Fibroblast of skin of right biceps (primary cell): Measurements from ENCODE around the gene NBEA.
A peak's percentile ranks its signal among the peaks of the same experiment; 100 is the strongest.
"Not testable (repeated sequence)": the region's sequence is repeated elsewhere in the genome, so short reads cannot be mapped to it uniquely, and the experiment has no call there.

Experiments used
- DNase-seq: peaks from one replicate; pipeline ENCODE4 v3.0.0-alpha.2; 2013

NBEA gene

GRCh38 chr13:35093356-35093755 lies 151.3 kb downstream of the NBEA start:
- no peak for DNase-seq

DNA sequence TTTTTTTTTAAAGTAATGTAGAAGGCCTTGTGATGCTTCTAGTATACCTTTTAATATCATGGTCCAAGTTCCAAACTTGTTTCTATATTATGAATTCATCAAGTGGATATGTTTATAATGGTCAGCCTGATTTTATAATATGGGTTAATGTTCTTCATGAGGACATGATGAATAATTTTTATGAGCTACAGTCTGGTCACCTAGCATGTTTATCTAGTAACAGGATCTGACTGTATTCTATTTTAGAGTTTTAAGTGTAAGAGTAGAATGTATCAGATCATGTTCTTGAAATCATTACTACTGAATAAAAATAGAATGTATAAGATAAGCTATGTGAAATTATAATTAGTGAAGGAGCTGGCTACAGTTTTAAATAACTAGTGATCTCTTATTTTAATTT lies 164.7 kb downstream of the NBEA start:
- not testable (repeated sequence) for DNase-seq

DNA sequence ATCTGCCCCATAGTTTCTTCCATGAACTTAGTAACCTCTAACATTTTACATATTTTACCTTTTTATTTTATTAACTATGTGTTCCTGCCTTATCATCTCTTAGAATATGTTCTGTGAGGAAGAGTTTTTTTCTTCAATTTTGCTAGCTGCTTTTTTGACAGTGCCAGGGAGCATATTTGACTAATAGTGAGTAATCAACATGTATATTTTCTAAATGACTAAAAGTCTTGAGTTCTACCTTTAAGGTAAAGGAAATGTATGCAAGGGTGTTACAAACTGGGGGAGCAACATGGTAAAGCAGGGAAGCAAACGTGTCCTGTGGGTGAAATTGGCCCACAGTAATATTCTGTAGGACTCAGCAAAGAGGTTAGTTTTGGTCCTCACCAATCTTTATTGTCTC lies 165.5 kb downstream of the NBEA start:
- DNase-seq: no peak

GRCh38 chr13:35113612-35114011 lies 171.5 kb downstream of the NBEA start:
- not testable (repeated sequence) for DNase-seq

- DNase-seq: no peak
Observed at GRCh38 chr13:35127466-35127865, 185.4 kb downstream of the NBEA start.

- no peak for DNase-seq
Observed at GRCh38 chr13:35129500-35129899, 187.4 kb downstream of the NBEA start.

DNA sequence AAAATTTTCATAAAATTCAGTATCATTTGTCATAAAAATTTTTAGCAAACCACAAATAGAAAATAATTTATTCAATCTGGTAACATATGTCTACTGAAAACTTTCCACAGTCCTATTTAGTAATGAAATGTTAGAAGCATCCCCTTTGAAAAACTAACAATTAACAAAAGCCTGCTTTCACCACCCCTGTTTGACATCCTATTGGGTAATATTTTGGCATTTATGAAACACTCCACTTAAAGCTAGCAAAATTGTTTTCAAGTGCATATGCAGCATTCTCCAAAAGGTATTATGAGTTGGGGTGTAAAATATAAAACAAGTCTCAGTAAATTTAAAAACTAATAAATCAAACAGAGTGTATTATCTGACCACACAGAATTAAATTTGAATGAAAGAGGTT lies 189.4 kb downstream of the NBEA start:
- DNase-seq: no peak

DNA sequence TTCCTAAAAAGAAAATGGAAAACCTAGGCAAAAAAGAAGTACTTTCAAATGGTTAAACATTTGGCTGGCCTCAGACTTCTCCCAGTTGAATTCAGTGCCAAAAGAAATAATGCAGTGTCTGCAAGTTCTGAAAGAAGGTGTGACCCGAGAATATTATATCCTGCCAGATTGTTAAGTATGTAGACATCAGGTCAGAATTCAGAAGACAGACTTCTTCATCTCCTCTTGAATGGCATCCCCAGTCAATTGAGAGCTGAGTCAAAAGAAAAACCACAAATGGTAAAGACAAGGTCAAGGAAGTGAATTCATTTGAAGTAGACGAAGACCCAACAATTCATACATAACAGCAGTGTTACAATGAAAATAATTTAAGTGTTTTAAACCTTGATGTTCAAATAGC lies 194.5 kb downstream of the NBEA start:
- DNase-seq: no peak

DNA sequence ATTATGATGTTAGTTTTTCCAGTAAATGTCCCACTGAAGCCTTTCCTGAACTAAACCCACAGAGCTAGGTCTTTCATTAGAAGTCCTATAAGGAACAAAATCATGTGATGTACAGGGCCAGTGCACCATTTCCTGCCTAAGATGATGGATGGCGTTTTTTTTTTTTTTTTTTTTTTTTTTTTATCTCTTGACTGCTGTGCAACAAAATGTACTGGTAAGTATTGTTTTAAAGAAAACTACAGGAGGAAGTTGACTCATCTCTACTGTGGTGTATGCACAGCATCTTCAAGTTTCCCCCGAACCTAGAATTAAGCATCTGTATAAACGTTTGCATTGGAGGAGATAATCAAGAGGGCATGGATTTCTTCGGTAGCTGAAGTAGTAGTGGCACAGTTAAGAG lies 197.5 kb downstream of the NBEA start:
- peak; percentile 48 for DNase-seq

GRCh38 chr13:35140321-35140720 lies 198.3 kb downstream of the NBEA start:
- no peak for DNase-seq

GRCh38 chr13:35140831-35141230 lies 198.8 kb downstream of the NBEA start:
- no peak for DNase-seq

DNA sequence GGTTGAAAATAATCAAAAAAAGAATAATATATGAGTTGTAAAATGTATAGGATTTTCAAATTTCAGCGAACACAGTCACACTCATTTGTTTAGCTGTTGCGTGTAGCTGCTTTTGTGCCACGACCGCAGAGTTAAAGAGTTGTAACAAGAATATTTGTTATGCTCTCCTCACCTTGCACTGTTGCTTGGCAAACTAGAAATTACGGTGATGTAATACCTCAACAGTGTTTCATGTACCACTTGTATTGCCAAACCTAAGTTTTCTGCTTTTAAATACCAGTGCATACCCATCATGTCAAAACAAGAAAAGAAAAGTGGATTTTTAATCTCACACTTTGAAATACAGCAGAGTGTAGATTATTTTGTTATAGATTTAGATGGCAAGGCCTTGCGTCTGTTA lies 201.1 kb downstream of the NBEA start:
- no peak for DNase-seq

DNA sequence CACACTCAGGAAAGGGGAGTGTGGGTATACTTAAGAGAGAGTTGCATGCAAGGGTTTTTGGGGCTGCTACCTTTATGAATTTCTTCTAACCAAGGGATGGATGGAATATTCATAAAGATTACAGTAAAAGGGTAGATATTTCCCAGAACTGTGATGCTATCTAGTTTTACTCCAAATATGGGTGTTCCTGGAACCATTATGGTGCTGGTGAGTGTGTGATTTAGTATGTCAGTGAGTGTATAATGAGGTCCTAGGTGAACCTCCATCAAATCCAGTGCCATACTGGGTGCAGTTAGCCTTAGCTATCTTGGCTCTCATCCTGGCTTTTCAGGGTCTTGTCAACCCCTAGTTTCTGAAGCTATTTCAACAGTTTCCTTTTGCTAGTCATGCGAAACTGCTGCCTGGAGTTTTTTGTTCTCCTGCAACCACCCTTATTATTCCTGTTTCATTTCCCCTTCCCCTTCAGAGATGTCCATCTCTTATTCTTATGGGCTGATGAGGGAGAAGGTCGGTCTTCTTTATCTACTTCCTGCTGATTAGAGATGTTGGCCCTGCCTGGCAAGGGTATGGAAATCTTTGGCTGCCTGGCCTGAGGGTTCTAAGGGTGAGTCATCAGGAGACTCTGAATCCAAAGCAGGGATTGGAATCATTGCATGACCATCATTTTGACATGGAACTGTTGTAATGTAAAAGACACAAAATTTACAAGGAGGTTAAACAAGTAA lies 202.3 kb downstream of the NBEA start:
- DNase-seq: no peak

GRCh38 chr13:35146686-35147085 lies 204.6 kb downstream of the NBEA start:
- no peak for DNase-seq

GRCh38 chr13:35157143-35157755 lies 215.2 kb downstream of the NBEA start:
- DNase-seq: peak; percentile 51

DNA sequence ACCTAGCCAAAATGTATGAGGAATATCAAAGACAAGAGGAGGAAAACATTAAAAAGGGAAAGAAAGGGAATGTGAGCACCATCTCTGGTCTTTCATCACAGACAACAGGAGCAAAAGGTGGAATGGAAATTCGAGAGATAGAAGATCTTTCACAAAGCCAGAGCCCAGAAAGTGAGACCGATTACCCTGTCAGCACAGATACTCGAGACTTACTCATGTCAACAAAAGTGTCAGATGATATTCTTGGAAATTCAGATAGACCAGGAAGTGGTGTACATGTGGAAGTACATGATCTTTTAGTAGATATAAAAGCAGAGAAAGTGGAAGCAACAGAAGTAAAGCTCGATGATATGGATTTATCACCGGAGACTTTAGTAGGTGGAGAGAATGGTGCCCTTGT lies 217.0 kb downstream of the NBEA start:
- DNase-seq: no peak

GRCh38 chr13:35160896-35161295 lies 218.8 kb downstream of the NBEA start:
- DNase-seq: no peak

- no peak for DNase-seq
Observed at GRCh38 chr13:35162420-35162819, 220.3 kb downstream of the NBEA start.

GRCh38 chr13:35163674-35164073 lies 221.6 kb downstream of the NBEA start:
- no peak for DNase-seq

DNA sequence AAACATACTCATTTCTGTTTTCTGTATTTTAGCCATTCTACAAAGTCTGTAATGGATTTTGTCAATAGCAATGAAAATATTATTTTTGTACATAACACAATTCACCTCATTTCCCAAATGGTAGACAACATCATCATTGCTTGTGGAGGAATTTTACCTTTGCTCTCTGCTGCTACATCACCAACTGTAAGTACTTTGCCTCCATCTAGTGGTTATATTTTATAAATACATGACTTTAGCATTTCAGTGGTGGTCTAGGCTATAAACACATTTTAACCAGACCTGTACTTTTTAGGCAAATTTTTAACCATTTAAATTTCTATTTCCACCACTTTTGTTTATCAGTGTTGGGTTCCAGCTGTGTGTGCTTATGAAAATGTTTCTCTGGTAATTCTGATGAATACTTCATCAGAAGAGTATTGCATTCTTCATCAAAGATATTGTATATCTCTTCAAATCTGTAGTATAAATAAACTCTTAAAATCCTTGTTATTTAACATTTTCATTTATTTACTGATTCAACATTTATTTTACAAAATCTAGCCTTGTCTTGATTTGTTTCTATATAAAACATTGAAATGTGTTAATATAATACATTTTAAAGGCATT lies 222.4 kb downstream of the NBEA start:
- DNase-seq: peak; percentile 25

DNA sequence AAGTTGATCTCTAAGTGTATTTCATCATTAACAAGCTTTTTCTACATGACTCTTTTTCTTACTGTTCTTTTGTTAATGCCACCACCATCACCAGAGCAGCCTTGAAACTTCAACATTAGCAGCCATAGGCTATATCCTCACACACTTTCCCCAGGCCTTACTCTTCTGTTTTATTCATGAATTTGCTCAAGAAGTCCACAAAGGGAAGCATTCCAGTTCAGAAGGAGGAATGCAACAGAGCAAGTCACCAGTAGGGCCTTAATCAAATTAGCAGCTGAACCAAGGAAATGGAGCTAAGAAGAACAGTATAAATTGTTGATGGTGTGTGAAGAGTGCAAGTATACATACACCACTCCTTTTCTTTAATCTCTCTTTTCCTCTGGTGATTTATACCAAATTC lies 223.1 kb downstream of the NBEA start:
- DNase-seq: no peak

- DNase-seq: peak; percentile 37
Observed at GRCh38 chr13:35179494-35179893, 237.4 kb downstream of the NBEA start.

DNA sequence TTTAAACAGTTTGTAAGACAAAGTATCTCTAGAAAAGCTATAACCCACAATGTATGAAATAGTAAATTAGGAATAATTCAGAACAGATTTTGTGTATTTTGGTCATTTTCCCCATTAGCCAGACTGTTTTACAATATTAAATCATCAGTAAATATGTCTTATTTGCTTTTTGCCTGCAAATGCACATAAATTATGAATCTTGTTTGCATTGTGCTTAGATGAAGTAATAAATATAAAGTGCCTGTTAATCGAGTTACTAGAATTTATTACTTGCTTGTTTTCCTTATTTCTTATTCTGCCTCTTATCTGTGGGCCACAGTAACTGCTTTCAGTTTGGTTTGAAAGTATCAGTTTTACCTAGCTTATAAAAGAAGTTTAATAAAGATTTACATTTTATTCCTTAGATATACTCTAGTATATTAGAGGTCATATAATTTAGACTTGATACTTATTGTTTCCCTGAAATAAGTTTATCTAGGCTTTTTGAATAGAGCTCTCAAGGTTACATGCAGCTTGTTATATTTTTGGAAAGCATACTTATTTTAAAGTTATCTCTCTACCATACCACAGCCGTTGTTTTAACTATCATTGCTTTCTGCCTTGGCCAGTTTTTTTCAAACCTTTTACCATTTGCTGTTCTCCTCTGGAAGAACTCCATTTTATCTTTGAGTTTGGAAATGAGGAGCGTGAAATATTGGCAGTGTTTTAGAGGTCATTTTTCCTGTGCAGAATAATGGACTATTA lies 238.0 kb downstream of the NBEA start:
- no peak for DNase-seq

DNA sequence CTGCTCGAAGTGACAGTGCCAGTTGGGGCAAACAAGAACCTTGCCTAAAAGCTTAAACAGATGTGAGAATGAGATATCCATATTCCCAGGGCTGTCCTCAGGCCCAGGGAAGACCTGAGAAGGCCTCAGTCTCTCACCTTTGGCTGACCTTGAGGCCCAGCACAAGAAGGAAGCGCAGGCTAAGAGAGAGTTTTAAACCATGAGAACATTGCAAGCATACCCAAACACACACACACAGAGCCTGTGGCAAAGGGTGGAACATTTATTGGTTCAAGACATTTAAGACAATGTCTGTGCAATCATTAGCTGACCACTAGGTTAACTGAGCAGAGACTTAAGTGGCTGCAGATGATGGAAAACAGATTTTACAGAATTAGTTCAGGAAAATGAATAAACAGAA lies 248.2 kb downstream of the NBEA start:
- no peak for DNase-seq
